Measurements from ENCODE around the gene MYRIP.

The MYRIP gene

DNA sequence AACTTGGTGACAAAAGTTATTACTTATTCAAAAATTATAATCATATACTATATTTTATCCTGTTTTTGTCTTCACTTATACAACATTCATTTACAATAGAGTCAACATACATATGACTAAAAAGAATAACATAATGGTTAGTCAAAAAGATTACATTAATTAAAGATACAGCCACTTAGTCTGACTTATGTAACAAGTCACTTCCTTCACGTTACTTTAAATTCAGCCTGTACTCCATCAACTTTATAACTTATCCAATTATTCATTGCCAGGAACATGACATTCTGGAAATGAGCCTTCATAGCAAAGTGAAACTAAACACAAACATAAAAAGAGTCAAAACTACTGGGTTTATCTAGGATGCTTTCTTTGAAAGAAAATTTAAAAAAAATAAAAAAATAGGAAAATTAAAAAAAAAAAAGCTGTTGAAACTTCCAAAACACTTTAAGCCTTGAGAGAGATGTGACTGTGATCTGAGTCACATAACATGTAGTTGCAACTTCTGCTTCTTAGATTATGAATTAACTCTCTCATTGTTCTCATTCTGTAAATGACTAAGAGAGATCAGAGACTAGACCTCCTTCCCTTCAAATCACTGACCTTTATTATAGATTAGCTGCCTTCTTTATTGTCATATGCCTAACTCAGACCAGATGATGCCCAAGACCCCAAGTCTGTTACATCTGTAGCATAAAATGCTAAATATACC is 107.8 kb downstream of the MYRIP start:
- Histone ChIP-seq H3K4me1 (ENCODE audit: control insufficient read depth, low read length) (no peaks in the 10 kb centered on the region), H3K4me3 (ENCODE audit: low read length) (no peak overlapping the region), H3K36me3 (ENCODE audit: control insufficient read depth, low read length) (no peaks in the 10 kb centered on the region), H3F3A (ENCODE audit: control insufficient read depth, insufficient read depth) (no peaks in the 10 kb centered on the region), H4K20me1 (ENCODE audit: control insufficient read depth, insufficient read depth, low read depth, low read length) (no peaks in the 10 kb centered on the region), H3K4me2 (ENCODE audit: low read length) (no peak overlapping the region), H3K79me2 (ENCODE audit: control insufficient read depth, low read length) (no peaks in the 10 kb centered on the region), H3K27me3 (ENCODE audit: control insufficient read depth, low read length) (no peaks in the 10 kb centered on the region), H3K9me3 (ENCODE audit: control insufficient read depth, insufficient read depth, low read length) (no peaks in the 10 kb centered on the region), H3K9me2 (replicated peaks; ENCODE audit: control insufficient read depth, low read length) (no peaks in the 10 kb centered on the region), H3K27ac (ENCODE audit: low read depth, low read length) (no peak overlapping the region)
- no peak for TF ChIP-seq EZH2phosphoT487 (IDR thresholded peaks at IDR 0.05; ENCODE audit: borderline replicate concordance, low read length)
- TF ChIP-seq, protein P1, sequence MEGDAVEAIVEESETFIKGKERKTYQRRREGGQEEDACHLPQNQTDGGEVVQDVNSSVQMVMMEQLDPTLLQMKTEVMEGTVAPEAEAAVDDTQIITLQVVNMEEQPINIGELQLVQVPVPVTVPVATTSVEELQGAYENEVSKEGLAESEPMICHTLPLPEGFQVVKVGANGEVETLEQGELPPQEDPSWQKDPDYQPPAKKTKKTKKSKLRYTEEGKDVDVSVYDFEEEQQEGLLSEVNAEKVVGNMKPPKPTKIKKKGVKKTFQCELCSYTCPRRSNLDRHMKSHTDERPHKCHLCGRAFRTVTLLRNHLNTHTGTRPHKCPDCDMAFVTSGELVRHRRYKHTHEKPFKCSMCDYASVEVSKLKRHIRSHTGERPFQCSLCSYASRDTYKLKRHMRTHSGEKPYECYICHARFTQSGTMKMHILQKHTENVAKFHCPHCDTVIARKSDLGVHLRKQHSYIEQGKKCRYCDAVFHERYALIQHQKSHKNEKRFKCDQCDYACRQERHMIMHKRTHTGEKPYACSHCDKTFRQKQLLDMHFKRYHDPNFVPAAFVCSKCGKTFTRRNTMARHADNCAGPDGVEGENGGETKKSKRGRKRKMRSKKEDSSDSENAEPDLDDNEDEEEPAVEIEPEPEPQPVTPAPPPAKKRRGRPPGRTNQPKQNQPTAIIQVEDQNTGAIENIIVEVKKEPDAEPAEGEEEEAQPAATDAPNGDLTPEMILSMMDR (IDR thresholded peaks at IDR 0.05; ENCODE audit: low read depth, low read length, poor library complexity, severe bottlenecking), result no peak

- Histone ChIP-seq H4K20me1 (ENCODE audit: control insufficient read depth, insufficient read depth, low read depth, low read length) (no peaks in the 10 kb centered on the region), H3K4me2 (ENCODE audit: low read length) (no peak overlapping the region), H3K79me2 (ENCODE audit: control insufficient read depth, low read length) (no peaks in the 10 kb centered on the region), H3K27ac (ENCODE audit: low read depth, low read length) (no peak overlapping the region), H3K4me3 (ENCODE audit: low read length) (no peak overlapping the region), H3K9me2 (replicated peaks; ENCODE audit: control insufficient read depth, low read length) (no peaks in the 10 kb centered on the region), H3K27me3 (ENCODE audit: control insufficient read depth, low read length) (no peaks in the 10 kb centered on the region), H3K4me1 (ENCODE audit: control insufficient read depth, low read length) (no peaks in the 10 kb centered on the region), H3K9me3 (ENCODE audit: control insufficient read depth, insufficient read depth, low read length) (no peaks in the 10 kb centered on the region), H3F3A (ENCODE audit: control insufficient read depth, insufficient read depth) (no peaks in the 10 kb centered on the region), H3K36me3 (ENCODE audit: control insufficient read depth, low read length) (no peaks in the 10 kb centered on the region)
- TF ChIP-seq, protein P1 (IDR thresholded peaks at IDR 0.05; ENCODE audit: low read depth, low read length, poor library complexity, severe bottlenecking), result no peak
- TF ChIP-seq EZH2phosphoT487 (IDR thresholded peaks at IDR 0.05; ENCODE audit: borderline replicate concordance, low read length), result no peak
Observed at GRCh38 chr3:39919281-39919680, 109.9 kb downstream of the MYRIP start.

DNA sequence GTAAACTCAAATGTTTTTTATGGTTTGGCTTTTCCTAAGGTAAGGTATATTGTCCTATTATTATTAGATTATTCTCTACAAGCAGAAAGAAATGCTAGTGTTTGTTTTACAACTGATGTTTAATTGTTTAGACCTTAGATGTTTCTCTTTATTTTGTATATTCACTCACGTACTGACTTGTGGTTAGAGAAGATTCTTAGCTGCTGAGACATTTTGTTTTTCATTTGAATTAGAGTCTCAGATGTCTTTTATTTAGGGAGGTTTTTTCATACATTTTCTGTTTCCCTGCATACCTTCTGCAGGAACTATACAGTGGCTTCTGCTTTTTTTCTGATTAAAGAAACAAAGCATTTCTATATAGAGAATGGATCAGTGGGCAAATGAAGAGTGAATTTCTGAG is 110.9 kb downstream of the MYRIP start:
- TF ChIP-seq, protein P1 (IDR thresholded peaks at IDR 0.05; ENCODE audit: low read depth, low read length, poor library complexity, severe bottlenecking), result no peak
- no peak for TF ChIP-seq EZH2phosphoT487 (IDR thresholded peaks at IDR 0.05; ENCODE audit: borderline replicate concordance, low read length)
- no peaks in the 10 kb centered on the region for H3K79me2 ChIP-seq (ENCODE audit: control insufficient read depth, low read length)
- H3K27ac ChIP-seq (ENCODE audit: low read depth, low read length), result no peak overlapping the region
- H3F3A ChIP-seq (ENCODE audit: control insufficient read depth, insufficient read depth), result no peaks in the 10 kb centered on the region
- no peak overlapping the region for H3K4me2 ChIP-seq (ENCODE audit: low read length)
- no peaks in the 10 kb centered on the region for H3K9me3 ChIP-seq (ENCODE audit: control insufficient read depth, insufficient read depth, low read length)
- no peaks in the 10 kb centered on the region for H3K36me3 ChIP-seq (ENCODE audit: control insufficient read depth, low read length)
- H3K4me1 ChIP-seq (ENCODE audit: control insufficient read depth, low read length), result no peaks in the 10 kb centered on the region
- H3K4me3 ChIP-seq (ENCODE audit: low read length), result no peak overlapping the region
- no peaks in the 10 kb centered on the region for H4K20me1 ChIP-seq (ENCODE audit: control insufficient read depth, insufficient read depth, low read depth, low read length)
- no peaks in the 10 kb centered on the region for H3K27me3 ChIP-seq (ENCODE audit: control insufficient read depth, low read length)
- no peaks in the 10 kb centered on the region for H3K9me2 ChIP-seq (replicated peaks; ENCODE audit: control insufficient read depth, low read length)

Measured in DOHH2 (cell line).